SH-SY5Y (cell line): ENCODE data around the gene RECK.

Source experiments
- GATA2 ChIP-seq: IDR thresholded peaks from 2 replicates; pipeline ENCODE4 v1.6.1; 2011; ENCODE audit warnings: mild to moderate bottlenecking, low read depth, low read length
- GATA3 ChIP-seq: IDR thresholded peaks from 2 replicates; pipeline ENCODE4 v1.6.1; 2011; ENCODE audit warnings: low read depth, mild to moderate bottlenecking, low read length, moderate library complexity

DNA sequence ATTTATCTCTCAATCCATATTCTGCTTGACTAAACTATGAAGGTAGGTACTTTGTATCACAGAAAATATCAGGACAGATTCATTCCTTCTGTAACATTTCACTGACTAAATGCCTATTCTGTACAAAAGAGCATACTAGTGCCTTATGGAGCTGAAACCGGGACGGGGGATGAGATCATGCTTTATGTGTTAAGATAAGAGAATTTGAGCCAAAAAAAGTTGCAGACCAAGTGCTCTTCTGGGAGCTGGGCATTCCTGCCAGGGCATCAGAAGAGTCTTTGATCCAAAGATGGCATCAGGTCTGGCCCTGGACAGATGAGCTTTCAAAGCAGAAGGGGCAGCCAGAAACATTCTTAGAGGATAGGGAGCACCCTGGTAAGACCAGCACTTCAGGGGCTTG lies 72.4 kb downstream of the RECK start:
- TF ChIP-seq GATA3: no peak
- no peak for TF ChIP-seq GATA2
